PC-3 (cell line): ENCODE data around the gene TMEM242. TPM values are rescaled to one million over a fixed set of nuclear protein-coding genes. Genes with fewer than 3 reads are reported as not detected.

ENCODE experiments used
- ATAC-seq: fragments of 200-7000 bp; cut with Tn5 transposase; 2 replicates; pipeline ENCODE4 v1.9.1; 2020; ENCODE audit warnings: mild to moderate bottlenecking, moderate library complexity
- BruUV-seq: library from RNA; stranded (reverse); fragments of 400-500 nt; replicated peaks from 2 replicates; lab custom pipeline; 2021; lab: Mats Ljungman, UMichigan
- CTCF ChIA-PET: fragments of 300-600 bp; sonication (Branson Sonifier 250); formaldehyde crosslinking; loops from one replicate; lab custom pipeline; 2022; ENCODE audit warnings: antibody characterized with exemption; lab: Charles Lee
- POLR2A ChIA-PET: fragments of 300-600 bp; sonication (Branson Sonifier 250); formaldehyde crosslinking; loops from one replicate; lab custom pipeline; 2022; ENCODE audit warnings: antibody characterized with exemption; ENCODE audit not compliant: unreplicated experiment; lab: Charles Lee
- DNase-seq: peaks from one replicate; pipeline ENCODE4 v3.0.0-alpha.2; 2015
- H2AFZ ChIP-seq: fragments of 300-600 bp; sonication (generic); 2 replicates; pipeline ENCODE4 v1.6.0; 2016; ENCODE audit warnings: antibody characterized with exemption, low read length
- H3F3A ChIP-seq: fragments of 300-600 bp; sonication (generic); one replicate; pipeline ENCODE4 v1.6.0; 2017; ENCODE audit warnings: antibody characterized with exemption, low read length, control low read depth, mild to moderate bottlenecking; ENCODE audit not compliant: unreplicated experiment
- H3K27ac ChIP-seq: fragments of 300-600 bp; sonication (generic); 2 replicates; pipeline ENCODE4 v1.5.1; 2016; ENCODE audit warnings: mild to moderate bottlenecking, low read length
- H3K27me3 ChIP-seq: fragments of 300-600 bp; sonication (generic); 2 replicates; pipeline ENCODE4 v1.6.1; 2016; ENCODE audit warnings: low read length, mixed read lengths
- H3K36me3 ChIP-seq: fragments of 300-600 bp; sonication (generic); 2 replicates; pipeline ENCODE4 v1.6.1; 2016; ENCODE audit warnings: low read depth, mixed run types, low read length, mixed read lengths
- H3K4me1 ChIP-seq: fragments of 300-600 bp; sonication (generic); 2 replicates; pipeline ENCODE4 v1.5.1; 2016; ENCODE audit warnings: low read length; ENCODE audit not compliant: insufficient read depth
- H3K4me2 ChIP-seq: fragments of 300-600 bp; sonication (generic); 2 replicates; pipeline ENCODE4 v1.6.0; 2016; ENCODE audit warnings: low read length
- H3K4me3 ChIP-seq: fragments of 300-600 bp; sonication (generic); 2 replicates; pipeline ENCODE4 v1.5.1; 2016; ENCODE audit warnings: mild to moderate bottlenecking, low read length, mixed read lengths
- H3K79me2 ChIP-seq: fragments of 300-600 bp; sonication (generic); 2 replicates; pipeline ENCODE4 v1.6.1; 2017; ENCODE audit warnings: low read length, mixed read lengths
- H3K9ac ChIP-seq: fragments of 300-600 bp; sonication (generic); 2 replicates; pipeline ENCODE4 v1.6.0; 2016; ENCODE audit warnings: mild to moderate bottlenecking, low read length
- H3K9me2 ChIP-seq: fragments of 300-600 bp; sonication (generic); replicated peaks from 2 replicates; pipeline ENCODE4 v1.6.1; 2016; ENCODE audit warnings: mixed run types, low read length, mixed read lengths
- H3K9me3 ChIP-seq: fragments of 300-600 bp; sonication (generic); 2 replicates; pipeline ENCODE4 v1.6.1; 2016; ENCODE audit warnings: low read length, mixed read lengths
- H4K20me1 ChIP-seq: fragments of 300-600 bp; sonication (generic); 2 replicates; pipeline ENCODE4 v1.6.1; 2016; ENCODE audit warnings: low read length, mixed read lengths
- EZH2 ChIP-seq: fragments of 300-600 bp; sonication (generic); IDR thresholded peaks from one replicate; pipeline ENCODE4 v1.6.1; 2017; ENCODE audit warnings: antibody characterized with exemption, mild to moderate bottlenecking, low read length; ENCODE audit not compliant: unreplicated experiment
- EZH2phosphoT487 ChIP-seq: fragments of 300-600 bp; sonication (generic); IDR thresholded peaks from 2 replicates; pipeline ENCODE4 v1.6.1; 2018; ENCODE audit warnings: mild to moderate bottlenecking, antibody characterized with exemption, low read length, borderline replicate concordance
- intact Hi-C: fragments of 100-400 bp; cut with micrococcal nuclease; formaldehyde crosslinking; loops from 2 replicates; pipeline ENCODE4 v1.9.0; 2023
- total RNA-seq: library from RNA; depleted of rRNA; stranded (reverse); fragments of >200 nt; gene quantifications from 2 replicates; pipeline ENCODE4 v1.2.3, GENCODE V29; 2014
- TF ChIP-seq, protein P1 (sequence below): fragments of 300-600 bp; sonication (generic); conservative IDR thresholded peaks from 2 replicates; pipeline ENCODE4 v1.5.1; 2017; ENCODE audit warnings: antibody characterized with exemption, low read depth, mild to moderate bottlenecking, low read length

TMEM242 gene
- total RNA-seq, 1 experiment from 2014 or later: 7.9 TPM

DNA sequence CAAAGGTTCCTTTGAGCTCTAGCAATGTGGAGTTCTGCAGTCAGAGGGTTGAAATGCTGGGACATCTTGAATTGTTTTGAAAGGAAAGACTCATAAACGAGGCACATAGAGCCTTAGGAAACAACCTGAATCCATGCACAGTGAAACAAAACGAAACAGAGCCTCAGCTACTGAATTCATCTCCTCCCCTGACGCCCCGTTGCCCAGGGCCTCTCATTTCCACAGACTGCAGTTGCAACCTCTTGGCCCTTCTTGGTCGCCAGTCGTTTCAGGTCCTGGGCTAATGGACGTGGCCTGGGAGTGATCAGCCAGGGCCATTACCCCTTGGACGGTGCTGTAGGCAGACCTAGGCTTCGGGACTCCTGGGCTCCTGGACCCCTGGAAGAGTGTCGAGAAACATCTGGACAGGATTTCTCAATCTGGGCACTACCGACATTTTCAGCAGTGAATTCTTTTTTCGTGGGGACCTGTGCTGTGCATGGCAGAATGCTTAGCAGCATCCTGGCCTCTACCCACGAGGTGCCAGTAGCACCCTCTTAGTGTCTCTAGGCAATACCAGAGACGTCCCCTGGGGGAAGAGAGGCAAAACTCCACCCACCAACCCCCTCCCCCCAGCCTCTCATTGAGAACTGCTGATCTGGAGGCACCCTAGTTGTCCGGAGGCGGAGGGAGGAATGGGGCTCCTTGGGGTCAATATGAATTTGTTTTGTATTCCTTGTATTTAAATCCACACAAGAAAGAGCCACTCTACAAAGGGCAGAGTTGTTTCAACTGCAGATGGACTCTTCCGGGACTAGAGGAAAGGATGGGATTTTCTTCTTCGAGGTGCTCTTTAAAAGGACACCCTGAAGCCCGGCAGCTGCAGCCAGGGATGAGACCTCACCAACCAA is 50.2 kb downstream of the TMEM242 start:
- no peaks in the 10 kb centered on the region for H3K27me3 ChIP-seq
- H3K4me2 ChIP-seq: no peak overlapping the region
- H3K9me2 ChIP-seq: no peaks in the 10 kb centered on the region
- no peaks in the 10 kb centered on the region for H3F3A ChIP-seq
- POLR2A ChIA-PET: no interaction called here
- no peaks in the 10 kb centered on the region for H4K20me1 ChIP-seq
- H3K4me1 ChIP-seq: peaks cover 3% of the 10 kb centered on the region; the same call in 1 of the 2 replicates
- no peaks in the 10 kb centered on the region for H3K36me3 ChIP-seq
- ATAC-seq: no peak
- intact Hi-C loops: no loop called here
- no TSS peak for BruUV-seq
- TF ChIP-seq EZH2 (no peak), EZH2phosphoT487 (no peak)
- TF ChIP-seq, protein P1, sequence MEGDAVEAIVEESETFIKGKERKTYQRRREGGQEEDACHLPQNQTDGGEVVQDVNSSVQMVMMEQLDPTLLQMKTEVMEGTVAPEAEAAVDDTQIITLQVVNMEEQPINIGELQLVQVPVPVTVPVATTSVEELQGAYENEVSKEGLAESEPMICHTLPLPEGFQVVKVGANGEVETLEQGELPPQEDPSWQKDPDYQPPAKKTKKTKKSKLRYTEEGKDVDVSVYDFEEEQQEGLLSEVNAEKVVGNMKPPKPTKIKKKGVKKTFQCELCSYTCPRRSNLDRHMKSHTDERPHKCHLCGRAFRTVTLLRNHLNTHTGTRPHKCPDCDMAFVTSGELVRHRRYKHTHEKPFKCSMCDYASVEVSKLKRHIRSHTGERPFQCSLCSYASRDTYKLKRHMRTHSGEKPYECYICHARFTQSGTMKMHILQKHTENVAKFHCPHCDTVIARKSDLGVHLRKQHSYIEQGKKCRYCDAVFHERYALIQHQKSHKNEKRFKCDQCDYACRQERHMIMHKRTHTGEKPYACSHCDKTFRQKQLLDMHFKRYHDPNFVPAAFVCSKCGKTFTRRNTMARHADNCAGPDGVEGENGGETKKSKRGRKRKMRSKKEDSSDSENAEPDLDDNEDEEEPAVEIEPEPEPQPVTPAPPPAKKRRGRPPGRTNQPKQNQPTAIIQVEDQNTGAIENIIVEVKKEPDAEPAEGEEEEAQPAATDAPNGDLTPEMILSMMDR: no peak
- no peak for DNase-seq
- CTCF ChIA-PET: no interaction called here
- H2AFZ ChIP-seq: no peak overlapping the region
- H3K79me2 ChIP-seq: no peaks in the 10 kb centered on the region
- H3K9me3 ChIP-seq: no peaks in the 10 kb centered on the region
- no peak overlapping the region for H3K4me3 ChIP-seq
- H3K27ac ChIP-seq: no peak overlapping the region
- no peak overlapping the region for H3K9ac ChIP-seq

DNA sequence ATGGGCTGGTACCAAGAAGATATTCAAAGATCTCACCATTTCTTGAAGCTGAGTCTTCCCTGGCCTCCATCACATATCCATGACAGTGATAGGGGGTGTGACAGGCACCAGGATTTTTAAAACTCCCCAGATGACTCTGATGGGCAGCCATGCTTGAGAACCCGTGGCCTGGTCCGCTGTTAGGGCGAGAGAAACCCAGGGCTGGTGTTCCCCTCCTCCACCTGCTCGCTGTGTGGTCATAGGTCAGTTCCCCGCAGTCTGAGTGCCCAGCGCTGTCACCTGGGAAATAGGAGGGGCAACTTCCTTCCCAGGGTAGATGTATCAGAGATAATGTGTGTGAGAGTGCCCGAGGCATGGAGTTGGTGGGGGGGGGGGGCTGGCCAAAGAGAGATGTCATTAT is 50.9 kb downstream of the TMEM242 start:
- BruUV-seq: no TSS peak
- H3K9me2 ChIP-seq: no peaks in the 10 kb centered on the region
- ChIA-PET POLR2A (no interaction called here), CTCF (no interaction called here)
- H4K20me1 ChIP-seq: no peaks in the 10 kb centered on the region
- no peak overlapping the region for H2AFZ ChIP-seq
- intact Hi-C loops: no loop called here
- no peak overlapping the region for H3K27ac ChIP-seq
- H3K9ac ChIP-seq: no peak overlapping the region
- H3F3A ChIP-seq: no peaks in the 10 kb centered on the region
- no peak for TF ChIP-seq EZH2phosphoT487
- TF ChIP-seq, protein P1: no peak
- no peak for TF ChIP-seq EZH2
- no peak overlapping the region for H3K4me2 ChIP-seq
- no peak overlapping the region for H3K4me3 ChIP-seq
- H3K4me1 ChIP-seq: peaks cover 3% of the 10 kb centered on the region; the same call in 1 of the 2 replicates
- no peaks in the 10 kb centered on the region for H3K9me3 ChIP-seq
- DNase-seq: no peak
- no peaks in the 10 kb centered on the region for H3K36me3 ChIP-seq
- ATAC-seq: no peak
- no peaks in the 10 kb centered on the region for H3K79me2 ChIP-seq
- H3K27me3 ChIP-seq: no peaks in the 10 kb centered on the region

DNA sequence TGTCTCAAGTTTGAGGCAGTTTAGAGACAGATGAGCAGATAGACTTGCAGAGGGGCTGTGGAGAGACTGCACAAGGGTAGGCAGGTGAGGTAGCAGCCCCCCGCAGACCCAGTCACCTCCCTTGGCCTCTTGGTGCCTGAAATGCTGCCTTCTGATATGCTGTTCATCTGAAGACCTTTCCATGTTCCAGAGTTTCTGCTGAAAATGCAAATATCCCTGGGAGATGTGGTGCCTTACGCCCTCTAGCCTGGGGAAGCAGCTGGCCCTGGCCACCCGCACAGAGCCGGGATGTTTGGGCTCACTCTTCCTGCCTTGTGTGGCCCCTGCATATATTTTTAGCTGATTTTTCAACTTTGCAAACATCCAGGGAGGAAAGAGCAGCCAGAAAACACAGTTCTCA is 51.4 kb downstream of the TMEM242 start:
- no peak overlapping the region for H3K9ac ChIP-seq
- no peak overlapping the region for H3K4me2 ChIP-seq
- BruUV-seq: no TSS peak
- no peak for DNase-seq
- TF ChIP-seq EZH2phosphoT487 (no peak), EZH2 (no peak)
- TF ChIP-seq, protein P1: no peak
- H3F3A ChIP-seq: no peaks in the 10 kb centered on the region
- no peak overlapping the region for H3K4me3 ChIP-seq
- no peaks in the 10 kb centered on the region for H3K79me2 ChIP-seq
- intact Hi-C loops: no loop called here
- no peaks in the 10 kb centered on the region for H3K9me2 ChIP-seq
- CTCF ChIA-PET: no interaction called here
- no peaks in the 10 kb centered on the region for H3K9me3 ChIP-seq
- peaks cover 3% of the 10 kb centered on the region; the same call in 1 of the 2 replicates for H3K4me1 ChIP-seq
- no peaks in the 10 kb centered on the region for H4K20me1 ChIP-seq
- H3K27ac ChIP-seq: no peak overlapping the region
- no peaks in the 10 kb centered on the region for H3K36me3 ChIP-seq
- no peak for ATAC-seq
- H2AFZ ChIP-seq: no peak overlapping the region
- POLR2A ChIA-PET: no interaction called here
- no peaks in the 10 kb centered on the region for H3K27me3 ChIP-seq
